NCI-H1694 treated with DMSO at 0.1 percent for 48 hours (cell line): ENCODE measurements around the gene TSHZ3.

Experiments
- DNase-seq: peaks from one replicate; lab custom pipeline; 2025; lab: John Stamatoyannopoulos, UW

The TSHZ3 gene

GRCh38 chr19:31313291-31314030, 35.8 kb downstream of the TSHZ3 start:
- no peak for DNase-seq

- no peak for DNase-seq
Measured at GRCh38 chr19:31312677-31313244, 36.5 kb downstream of the TSHZ3 start.

DNA sequence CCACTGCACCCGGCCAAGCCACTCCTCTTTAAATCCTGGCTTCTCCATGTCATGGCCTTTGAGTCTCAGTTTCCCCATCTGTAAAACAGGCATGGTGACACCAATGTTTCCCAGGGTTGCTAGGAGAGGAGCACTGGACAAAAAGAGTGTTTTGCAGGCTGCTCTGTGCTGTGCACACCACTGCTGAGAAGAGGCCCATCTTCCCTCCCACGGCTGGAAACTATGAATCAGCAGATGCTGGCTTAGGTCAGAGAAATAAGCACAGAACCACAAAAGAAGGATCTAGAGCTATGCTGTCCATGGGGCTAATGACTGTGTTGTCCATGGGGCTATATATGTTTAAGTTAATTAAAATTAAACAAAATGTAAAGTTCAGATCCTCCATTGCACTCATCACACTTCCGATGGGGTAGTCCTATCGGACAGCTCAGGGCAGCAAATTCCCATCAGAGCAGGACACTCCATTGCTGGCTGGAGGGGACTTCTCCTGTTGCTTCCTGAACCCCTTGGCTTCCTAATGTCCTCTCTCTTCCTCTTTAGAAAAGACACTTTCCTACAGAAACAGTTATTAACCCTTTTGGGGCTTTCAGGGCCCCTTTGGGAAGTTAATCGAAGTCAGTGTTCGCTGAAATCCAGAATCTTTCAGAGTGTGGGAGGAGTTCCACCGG, 37.1 kb downstream of the TSHZ3 start:
- no peak for DNase-seq

GRCh38 chr19:31310432-31311133, 38.7 kb downstream of the TSHZ3 start:
- DNase-seq, result no peak

GRCh38 chr19:31308781-31309180, 40.5 kb downstream of the TSHZ3 start:
- no peak for DNase-seq

DNA sequence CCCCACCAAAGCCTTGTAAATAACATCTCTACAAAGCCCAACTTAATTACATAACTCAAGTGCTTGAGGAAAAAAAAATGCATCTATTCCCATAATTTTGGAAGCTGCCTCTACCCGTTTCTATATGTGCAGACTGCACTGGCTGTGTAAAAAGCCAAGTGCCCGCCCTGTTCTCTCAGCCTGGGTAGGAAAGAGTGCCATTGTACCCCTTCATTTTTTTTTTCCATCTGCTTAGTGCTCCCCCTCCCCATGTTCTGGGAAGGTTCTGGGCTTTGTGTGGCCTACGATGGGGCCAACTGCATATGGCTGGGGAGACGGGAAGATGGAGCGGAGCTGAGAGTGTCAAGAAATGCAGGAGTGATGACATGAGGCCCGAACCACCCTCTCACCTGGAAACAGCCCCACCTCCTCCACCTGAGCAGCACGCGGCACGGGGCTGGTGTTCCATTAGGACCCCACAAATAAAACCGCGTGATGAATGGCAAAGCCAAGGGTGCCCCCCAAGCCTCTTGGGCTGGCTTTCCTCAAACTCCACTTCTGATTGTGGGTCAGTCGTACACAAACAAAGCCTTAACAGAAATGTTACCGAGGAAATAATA, 42.1 kb downstream of the TSHZ3 start:
- DNase-seq, result no peak

- DNase-seq, result no peak
Measured at GRCh38 chr19:31306006-31306753, 43.1 kb downstream of the TSHZ3 start.

GRCh38 chr19:31304831-31305312, 44.4 kb downstream of the TSHZ3 start:
- no peak for DNase-seq

DNA sequence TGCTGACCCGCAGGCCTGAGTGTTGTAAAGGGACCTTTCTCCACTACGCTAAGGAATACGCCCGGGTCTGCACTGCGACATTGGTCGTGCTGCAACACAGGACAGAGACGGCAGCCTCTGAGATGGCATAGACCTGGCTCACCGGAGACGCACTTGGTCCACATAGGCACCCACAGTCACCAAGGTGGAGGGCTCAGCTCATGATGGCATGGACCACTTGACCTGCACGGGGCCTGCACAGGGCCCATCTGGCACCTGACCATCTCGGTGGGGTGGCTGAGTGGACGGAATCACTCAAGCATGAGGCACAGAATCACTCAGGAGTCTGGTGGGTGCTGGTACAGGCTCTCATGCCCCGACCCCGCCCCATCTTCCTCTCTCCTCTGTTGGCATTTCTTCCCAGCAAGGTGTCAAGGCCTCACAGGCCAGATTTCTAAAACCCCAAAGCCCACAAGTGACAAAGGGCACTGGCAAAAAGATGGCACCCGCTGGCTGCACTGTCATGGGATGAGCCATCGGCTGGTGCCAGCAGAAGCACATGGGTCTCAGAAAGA, 45.9 kb downstream of the TSHZ3 start:
- DNase-seq, result no peak

- no peak for DNase-seq
Measured at GRCh38 chr19:31301306-31301980, 47.8 kb downstream of the TSHZ3 start.

GRCh38 chr19:31300422-31300821, 48.8 kb downstream of the TSHZ3 start:
- no peak for DNase-seq

DNA sequence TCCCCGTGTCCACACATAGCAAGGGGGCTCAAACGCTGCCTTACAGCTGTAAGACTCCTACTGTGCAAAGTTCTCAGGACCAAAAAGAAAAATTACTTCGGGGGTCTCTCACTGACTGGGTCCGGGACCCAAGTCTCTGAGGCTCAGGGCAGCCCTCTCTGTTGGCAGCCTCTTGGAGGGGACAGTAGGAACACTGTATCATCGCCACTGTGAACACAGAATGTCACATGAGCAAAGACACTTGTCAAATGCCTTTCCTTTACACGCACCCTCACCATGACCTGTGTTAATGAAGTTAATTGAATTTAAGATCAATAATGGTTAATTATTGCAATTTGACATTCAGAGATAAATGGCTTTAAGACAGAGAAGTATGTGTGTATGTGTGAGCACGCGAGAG, 49.6 kb downstream of the TSHZ3 start:
- DNase-seq, result no peak

DNA sequence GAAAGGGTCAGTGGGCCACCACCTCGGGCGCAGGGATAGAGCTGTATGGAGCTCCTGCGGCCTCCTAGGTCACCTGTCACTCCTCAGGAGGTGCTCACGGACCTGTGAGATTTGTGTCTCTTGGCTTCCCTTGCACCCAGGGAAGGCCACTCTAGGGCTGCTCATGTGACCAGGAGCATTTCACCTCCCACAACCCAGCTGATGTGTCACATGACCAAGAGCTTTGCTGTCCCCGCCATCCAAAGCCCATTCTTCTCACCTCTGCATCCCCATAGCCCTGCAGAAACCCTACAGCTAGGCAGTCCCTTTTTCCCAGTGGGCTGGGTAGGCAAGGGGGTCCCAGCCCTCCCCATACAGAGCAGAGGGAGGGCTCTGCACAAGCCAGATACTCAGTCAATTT, 51.2 kb downstream of the TSHZ3 start:
- DNase-seq, result no peak

DNA sequence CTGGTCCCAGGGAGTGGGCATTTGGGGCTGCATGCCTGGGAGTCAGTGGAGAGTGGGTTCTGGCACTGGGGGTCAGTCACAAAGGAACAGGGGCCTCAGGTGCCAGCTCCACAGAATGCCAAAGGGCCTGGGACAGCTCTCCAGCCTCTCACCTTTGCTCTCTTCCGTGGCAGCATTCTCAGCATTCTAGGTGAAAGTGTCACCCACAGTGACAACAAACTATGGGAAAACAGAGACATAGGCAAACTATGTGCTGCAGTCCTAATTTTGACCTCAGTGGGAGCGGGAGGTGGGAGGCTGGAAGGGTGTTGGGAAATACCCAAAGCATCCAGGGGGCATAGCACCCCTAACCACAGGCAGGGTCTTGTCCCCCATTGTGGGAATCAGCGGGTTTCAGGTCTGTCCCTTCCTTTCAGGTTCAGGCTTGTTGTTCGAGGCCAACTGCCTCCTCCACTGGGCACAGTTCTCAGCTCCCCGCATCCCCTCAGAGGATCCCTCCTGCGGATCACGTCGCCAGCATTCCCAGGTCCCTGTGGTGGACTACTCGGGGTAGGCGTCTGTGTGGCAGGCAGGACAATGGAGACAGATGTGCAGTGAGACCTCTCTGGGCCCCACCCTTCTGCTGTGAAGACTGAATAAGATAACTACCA, 52.4 kb downstream of the TSHZ3 start:
- DNase-seq, result no peak

- no peak for DNase-seq
Measured at GRCh38 chr19:31294189-31294588, 55.0 kb downstream of the TSHZ3 start.

GRCh38 chr19:31292639-31293185, 56.5 kb downstream of the TSHZ3 start:
- no peak for DNase-seq

- no peak for DNase-seq
Measured at GRCh38 chr19:31290931-31291590, 58.2 kb downstream of the TSHZ3 start.

- no peak for DNase-seq
Measured at GRCh38 chr19:31289976-31290375, 59.3 kb downstream of the TSHZ3 start.

DNA sequence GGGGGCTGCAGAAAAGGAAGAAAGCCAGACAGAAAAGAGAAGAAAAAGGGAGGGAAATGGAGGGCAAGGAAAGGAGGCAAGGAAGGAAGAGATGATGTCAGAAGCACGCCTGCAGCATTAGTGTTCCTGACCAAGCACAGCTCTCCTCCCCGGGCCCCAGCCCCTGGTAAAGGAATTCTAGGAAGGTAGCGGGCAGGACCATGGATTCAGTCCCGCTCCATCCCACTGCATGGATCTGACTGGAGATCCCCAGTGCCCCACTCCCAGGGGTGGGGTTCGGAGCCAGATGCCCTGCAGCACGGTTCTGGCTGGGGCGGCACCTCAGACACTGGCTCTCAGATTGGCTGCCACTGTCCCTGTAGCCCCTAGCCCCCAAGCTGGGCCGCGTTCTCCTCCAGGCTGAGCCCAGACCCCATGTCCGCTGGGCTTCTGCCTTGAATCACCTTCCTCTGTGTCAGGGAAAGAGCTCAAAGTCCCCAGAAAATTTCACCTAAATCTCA, 59.8 kb downstream of the TSHZ3 start:
- DNase-seq, result no peak
